NCI-H2196 treated with DMSO at 0.1 percent for 48 hours (cell line): ENCODE data around the gene MTFP1.
A peak's percentile ranks its signal among the peaks of the same experiment; 100 is the strongest.
"Not testable (repeated sequence)": the region's sequence is repeated elsewhere in the genome, so short reads cannot be mapped to it uniquely, and the experiment has no call there.

Experiments used
- DNase-seq: peaks from one replicate; lab custom pipeline; 2025; ENCODE audit not compliant: unreplicated experiment; lab: John Stamatoyannopoulos, UW

The MTFP1 gene

GRCh38 chr22:30453731-30454510 is 28.4 kb downstream of the MTFP1 start:
- no peak for DNase-seq

DNA sequence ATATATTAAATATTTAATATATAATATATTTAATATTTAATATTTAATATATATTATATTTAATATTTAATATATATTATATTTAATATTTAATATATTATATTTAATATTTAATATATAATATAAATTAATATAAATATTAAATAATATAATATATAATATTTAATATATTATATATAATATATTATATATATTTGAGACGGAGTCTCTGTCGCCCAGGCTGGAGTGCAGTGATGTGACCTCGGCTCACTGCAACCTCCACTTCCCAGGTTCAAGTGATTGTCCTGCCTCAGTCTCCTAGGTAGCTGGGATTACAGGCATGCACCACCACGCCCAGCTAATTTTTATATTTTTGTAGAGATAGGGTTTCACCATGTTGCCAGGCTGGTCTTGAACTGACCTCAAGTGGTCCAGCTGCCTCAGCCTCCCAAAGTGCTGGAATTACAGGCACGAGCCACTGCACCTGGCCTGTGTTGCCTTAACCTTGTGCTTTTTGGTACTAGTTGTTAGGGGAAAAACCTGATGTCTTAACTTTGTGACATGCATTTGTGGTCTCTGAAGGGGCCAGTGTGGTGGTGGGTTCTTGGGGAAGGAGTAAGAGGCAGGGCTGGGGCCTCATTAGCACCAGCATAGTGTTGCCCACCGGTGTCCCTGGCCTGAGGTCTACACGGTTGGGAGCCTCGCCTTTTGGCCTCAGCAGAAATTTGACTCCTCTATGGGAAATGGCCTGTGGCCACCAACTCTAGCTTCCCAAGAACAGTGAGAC is 29.7 kb downstream of the MTFP1 start:
- no peak for DNase-seq

DNA sequence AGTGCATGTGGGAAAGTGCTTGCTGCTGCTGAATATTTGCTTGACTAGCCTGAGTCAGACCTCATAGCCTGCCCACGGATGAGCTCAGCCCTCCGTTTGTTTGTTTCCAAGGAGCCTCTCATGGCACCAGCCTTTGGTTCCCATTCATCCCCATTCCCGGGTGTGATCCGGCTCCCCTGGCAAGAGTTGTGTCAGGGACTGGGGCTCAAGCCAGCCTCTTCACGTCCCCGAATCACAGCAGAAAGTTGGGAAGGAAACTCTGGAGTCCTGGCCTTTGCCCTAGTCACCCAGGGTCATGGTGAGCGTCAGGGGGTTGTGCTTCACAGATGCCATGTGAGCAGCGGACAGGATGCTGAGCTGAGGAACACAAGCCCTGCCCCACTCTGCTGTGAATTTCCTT is 32.4 kb downstream of the MTFP1 start:
- no peak for DNase-seq

DNA sequence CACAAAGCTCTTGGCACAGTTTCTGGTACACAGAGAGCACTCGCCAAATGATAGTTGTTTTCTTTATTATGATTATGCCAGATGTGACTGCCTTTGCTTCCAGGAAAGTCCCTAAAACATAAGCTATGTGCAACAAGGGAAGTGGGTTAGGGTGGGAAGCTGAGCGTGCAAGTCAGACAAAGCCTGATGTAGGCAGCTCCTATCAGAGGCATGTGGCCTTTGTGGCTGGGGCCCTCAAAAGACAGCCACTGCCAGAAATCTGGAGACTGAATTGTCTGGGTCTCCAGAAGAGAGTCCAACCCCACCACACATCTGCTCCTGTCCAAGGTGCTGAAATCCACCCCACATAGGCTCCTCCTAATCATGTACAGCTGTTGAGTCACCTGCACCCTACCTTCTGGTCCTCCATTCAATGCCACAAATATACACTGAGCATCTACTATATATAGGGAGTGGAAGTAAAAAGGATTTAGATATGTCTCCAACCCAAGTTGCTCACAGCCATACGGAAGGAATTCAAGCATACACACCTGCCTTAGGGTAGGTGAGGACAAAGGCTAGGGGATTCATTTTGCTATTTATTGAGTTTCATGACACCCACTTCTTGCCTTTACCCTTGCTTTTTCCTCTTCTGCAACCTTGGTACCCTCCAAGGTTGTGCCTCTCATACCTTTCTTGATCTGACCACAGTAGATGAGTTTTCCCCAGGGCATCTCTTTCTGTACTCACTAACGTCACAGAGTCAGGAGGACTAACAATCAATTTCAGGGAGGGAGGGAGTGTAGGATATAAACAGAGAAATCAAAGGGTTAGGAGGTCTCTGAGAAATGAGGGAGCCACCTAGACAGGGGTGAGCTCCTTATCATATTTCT is 33.8 kb downstream of the MTFP1 start:
- DNase-seq: no peak

DNA sequence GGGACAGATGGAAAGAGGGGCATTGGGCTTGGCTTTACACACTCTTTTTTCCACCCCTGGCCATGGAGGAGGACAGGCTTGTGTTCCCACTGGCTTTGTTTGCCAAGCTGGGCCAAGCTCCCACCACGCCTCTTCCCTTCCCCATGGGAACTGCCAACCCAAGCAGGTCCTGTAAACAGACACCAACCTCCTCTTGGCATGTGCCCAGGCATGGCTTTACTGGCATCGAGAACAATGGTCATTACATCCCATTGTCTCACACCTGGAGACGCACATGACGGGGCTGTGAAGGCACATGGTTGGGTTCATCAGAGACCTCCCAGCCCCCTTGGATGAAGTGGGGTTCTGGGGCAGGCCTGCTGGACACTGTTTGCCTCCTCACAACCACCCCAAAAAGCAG is 34.6 kb downstream of the MTFP1 start:
- peak; percentile 47 for DNase-seq

GRCh38 chr22:30460555-30460954 is 35.0 kb downstream of the MTFP1 start:
- DNase-seq: not testable (repeated sequence)

GRCh38 chr22:30469165-30469564 is 43.6 kb downstream of the MTFP1 start:
- no peak for DNase-seq

DNA sequence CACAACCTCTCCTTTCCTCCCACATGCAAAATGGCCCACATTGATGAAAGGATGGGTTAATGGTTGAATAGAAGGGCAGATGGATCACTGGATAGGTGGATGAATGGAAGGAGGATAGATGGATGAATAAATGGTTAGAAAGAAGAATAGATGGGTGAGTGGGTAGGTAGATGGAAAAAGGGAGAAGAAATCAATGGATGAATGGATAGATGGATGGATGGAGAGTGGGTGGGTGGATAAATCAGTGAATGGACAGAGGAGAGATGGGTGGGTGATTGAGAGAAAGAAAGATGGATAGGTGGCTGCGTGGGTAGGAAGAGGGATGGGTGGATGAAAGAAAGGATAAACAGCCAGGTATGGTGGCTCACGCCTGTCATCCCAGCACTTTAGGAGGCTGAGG is 45.1 kb downstream of the MTFP1 start:
- no peak for DNase-seq

DNA sequence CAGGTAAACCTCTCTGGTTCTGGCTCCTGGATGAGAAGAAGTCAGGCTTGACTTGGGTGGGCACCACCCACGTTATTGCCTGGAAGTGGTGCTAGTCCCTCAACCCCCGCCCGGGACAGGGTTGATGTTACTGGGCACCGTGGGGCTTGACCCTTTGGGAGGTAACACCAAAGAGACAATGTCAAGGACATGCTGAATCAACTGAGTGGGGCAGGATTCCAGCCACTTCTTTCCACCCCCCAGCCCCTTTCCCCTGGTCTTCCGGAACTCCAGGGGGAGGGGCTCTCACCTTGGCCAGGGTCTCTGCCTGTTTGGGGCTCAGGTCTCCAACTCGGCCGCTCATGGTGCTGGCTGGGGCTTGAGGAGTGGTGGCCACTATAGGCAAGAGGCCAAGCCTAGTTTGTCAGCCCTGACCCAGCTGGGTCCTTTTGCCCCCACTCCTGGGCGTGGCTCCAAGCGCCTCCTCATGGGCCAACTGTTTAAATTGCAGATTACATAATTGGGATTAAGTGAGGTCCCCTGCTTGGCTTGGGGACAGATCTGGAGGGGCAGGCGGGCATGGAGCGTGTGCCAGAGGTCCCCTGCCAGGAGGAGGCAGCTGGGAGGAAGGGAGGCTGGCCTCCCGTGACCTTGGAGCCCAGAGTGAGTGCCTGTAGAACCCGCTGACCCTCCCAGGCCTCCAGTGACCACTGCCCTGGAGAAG is 46.2 kb downstream of the MTFP1 start, which contains the start of gene SEC14L3:
Gene SEC14L3, minus strand, starts transcription at position 402 of the 703 bp plus-strand sequence. Its CDS starts 59 bp downstream, at position 343.
- DNase-seq: no peak

DNA sequence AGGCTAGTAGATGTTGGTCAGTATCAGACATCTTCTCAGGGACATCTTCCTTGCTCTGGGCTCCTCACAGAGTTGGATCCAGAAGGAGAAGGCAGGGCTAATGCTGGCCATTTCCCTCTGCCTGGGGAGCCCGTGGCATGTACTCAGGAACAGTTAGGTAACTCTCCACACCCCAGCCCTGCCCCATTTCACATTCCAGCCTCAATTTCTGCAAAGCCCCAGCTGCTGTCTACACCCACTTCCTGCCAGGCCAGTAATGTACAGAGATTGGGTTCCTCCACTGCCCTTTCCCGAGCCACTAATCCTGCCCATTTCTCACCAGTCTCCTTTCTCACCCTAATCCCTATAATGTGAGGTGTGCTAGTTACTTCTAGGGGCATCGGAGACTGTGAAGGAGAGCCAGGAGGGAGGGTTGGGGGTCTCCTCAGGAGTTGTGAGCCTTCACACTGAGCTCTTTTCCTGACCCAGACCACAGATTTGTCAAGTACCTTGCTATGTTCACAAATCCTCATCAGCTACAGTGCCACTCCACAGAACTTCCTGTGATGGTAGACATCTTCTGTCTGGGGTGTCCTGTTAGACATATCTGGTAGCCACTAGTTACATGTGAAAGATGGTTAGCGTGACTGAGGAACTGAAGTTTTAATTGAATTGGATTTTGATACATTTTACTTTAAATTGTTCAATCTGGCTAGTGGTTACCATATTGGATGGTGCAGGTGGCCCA is 47.6 kb downstream of the MTFP1 start:
- no peak for DNase-seq

- no peak for DNase-seq
These were observed 48.6 kb downstream of the MTFP1 start for GRCh38 chr22:30474121-30474520.

DNA sequence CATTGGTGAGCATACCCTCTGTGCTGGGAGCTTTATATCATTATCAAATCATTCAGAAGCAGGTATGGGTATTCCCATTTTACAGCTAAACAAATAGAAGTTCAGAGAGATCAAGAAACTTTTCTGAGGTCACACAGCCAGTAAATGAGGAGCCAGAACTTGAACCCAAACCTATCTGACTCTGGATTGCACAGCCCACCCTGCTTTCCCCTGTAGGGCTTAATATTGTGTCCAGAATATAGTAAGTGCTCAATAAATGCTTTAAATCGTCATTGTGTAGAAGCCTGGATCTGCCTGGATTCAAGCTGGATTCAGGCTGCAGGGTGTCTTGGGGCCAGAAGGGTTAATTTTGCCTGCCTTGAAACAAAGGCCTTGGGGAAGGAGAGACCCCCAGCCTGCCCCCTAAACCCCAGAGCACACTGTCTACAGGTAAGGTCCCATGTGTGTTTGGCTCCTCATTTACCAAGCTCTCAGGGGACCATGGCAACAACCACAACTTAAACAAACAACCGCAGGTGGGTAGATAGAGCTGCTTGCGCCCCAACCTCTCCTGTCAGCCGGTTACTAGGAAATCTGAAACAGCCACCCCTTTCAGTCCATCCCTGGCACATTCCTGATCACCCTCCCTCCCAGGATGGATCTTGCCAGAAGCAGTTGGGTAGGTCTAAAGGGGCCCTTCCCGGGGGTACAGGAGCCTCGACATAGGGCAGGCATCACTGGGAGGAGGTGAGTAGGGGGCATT is 49.3 kb downstream of the MTFP1 start:
- DNase-seq: no peak
